ENCODE data around the gene SPG7. TPM values are rescaled to one million over a fixed set of nuclear protein-coding genes. Genes with fewer than 3 reads are reported as not detected.

SPG7 gene
- total RNA-seq, 1 experiment from 2014 or later, result 141 TPM

DNA sequence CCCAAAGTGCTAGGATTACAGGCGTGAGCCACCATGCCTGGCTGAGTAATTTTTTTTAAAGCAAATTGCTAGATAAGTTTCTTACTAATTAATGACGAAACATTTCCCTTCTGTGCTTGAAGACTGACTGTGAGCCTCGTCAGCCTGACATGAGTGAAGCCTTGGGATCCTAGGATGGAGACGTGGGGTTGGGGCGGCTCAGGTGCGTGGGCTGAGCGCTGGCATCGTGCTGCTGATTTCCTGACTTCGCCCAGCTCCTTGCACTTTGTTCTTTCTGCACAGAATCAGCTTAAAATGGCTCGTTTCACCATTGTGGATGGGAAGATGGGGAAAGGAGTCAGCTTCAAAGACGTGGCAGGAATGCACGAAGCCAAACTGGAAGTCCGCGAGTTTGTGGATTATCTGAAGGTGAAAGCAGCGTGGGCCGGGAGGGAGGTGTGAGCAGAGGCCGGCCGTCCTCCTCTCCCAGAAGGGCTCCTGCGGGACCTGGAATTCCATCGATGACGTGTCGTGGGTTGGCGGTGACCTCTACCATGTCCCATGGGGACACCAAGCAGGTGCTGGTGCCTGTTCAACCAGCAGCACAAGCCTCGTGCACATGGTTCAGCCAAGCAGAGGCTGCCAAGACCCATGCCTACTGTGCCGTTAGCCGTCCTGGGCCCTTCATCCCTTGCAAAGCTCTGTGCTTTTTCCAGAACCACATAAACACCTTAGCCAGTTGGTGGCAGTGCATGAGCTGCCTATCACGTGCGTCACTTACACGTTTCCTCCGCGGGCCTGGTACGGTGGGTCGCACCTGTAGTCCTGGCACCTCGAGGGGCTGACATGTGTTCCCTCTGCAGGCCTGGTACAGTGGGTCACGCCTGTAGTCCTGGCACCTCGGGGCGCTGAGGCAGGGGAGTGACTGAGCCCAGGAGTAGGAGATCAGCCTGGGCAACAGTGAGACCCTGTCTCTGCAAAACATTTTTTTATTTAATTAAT lies 22.5 kb downstream of the SPG7 start:
- Mint-ChIP-seq H3K9me3 (no peaks in the 10 kb centered on the region), H3K4me1 (no peaks in the 10 kb centered on the region), H3K4me3 (no peak overlapping the region), H3K27ac (no peak overlapping the region), H3K27me3 (ENCODE audit: low read depth) (no peaks in the 10 kb centered on the region), H3K36me3 (peaks cover 79% of the 10 kb centered on the region)
- ATAC-seq (no peak), DNase-seq (ENCODE audit: low spot score) (no peak)
- ChIA-PET CTCF (interaction anchor here (1.9 kb wide), 1 partner anchor 26 kb away, joined by 5 read pairs; no protein-coding TSS in a partner anchor), POLR2A (no interaction called here)
- TF ChIP-seq TP53 (CRISPR knock-in tag; IDR thresholded peaks at IDR 0.05), result no peak
- no peak for TF ChIP-seq ZNF396 (CRISPR knock-in tag; IDR thresholded peaks at IDR 0.05; ENCODE audit: borderline replicate concordance)
- TF ChIP-seq ZNF317 (CRISPR knock-in tag; IDR thresholded peaks at IDR 0.05; ENCODE audit: borderline replicate concordance, low read depth), result no peak
- TF ChIP-seq ATF1 (CRISPR knock-in tag; IDR thresholded peaks at IDR 0.05), result no peak
- TF ChIP-seq, protein P1, sequence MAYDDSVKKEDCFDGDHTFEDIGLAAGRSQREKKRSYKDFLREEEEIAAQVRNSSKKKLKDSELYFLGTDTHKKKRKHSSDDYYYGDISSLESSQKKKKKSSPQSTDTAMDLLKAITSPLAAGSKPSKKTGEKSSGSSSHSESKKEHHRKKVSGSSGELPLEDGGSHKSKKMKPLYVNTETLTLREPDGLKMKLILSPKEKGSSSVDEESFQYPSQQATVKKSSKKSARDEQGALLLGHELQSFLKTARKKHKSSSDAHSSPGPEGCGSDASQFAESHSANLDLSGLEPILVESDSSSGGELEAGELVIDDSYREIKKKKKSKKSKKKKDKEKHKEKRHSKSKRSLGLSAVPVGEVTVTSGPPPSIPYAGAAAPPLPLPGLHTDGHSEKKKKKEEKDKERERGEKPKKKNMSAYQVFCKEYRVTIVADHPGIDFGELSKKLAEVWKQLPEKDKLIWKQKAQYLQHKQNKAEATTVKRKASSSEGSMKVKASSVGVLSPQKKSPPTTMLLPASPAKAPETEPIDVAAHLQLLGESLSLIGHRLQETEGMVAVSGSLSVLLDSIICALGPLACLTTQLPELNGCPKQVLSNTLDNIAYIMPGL (CRISPR knock-in tag; IDR thresholded peaks at IDR 0.05), result no peak
- TF ChIP-seq JAZF1 (CRISPR knock-in tag; IDR thresholded peaks at IDR 0.05), result no peak
- TF ChIP-seq NR3C1 (CRISPR knock-in tag; conservative IDR thresholded peaks at IDR 0.05; ENCODE audit: low read depth), result no peak
- no peak for TF ChIP-seq NFYB (CRISPR knock-in tag; conservative IDR thresholded peaks at IDR 0.05; ENCODE audit: low read depth)
- no peak for TF ChIP-seq SMAD4 (CRISPR knock-in tag; IDR thresholded peaks at IDR 0.05)
- no peak for TF ChIP-seq ATF2 (CRISPR knock-in tag; IDR thresholded peaks at IDR 0.05; ENCODE audit: borderline replicate concordance, low read depth)
- no peak for TF ChIP-seq ZNF263 (CRISPR knock-in tag; IDR thresholded peaks at IDR 0.05; ENCODE audit: low read depth)
- TF ChIP-seq, protein P2, sequence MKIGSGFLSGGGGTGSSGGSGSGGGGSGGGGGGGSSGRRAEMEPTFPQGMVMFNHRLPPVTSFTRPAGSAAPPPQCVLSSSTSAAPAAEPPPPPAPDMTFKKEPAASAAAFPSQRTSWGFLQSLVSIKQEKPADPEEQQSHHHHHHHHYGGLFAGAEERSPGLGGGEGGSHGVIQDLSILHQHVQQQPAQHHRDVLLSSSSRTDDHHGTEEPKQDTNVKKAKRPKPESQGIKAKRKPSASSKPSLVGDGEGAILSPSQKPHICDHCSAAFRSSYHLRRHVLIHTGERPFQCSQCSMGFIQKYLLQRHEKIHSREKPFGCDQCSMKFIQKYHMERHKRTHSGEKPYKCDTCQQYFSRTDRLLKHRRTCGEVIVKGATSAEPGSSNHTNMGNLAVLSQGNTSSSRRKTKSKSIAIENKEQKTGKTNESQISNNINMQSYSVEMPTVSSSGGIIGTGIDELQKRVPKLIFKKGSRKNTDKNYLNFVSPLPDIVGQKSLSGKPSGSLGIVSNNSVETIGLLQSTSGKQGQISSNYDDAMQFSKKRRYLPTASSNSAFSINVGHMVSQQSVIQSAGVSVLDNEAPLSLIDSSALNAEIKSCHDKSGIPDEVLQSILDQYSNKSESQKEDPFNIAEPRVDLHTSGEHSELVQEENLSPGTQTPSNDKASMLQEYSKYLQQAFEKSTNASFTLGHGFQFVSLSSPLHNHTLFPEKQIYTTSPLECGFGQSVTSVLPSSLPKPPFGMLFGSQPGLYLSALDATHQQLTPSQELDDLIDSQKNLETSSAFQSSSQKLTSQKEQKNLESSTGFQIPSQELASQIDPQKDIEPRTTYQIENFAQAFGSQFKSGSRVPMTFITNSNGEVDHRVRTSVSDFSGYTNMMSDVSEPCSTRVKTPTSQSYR (CRISPR knock-in tag; IDR thresholded peaks at IDR 0.05), result no peak
- no peak for TF ChIP-seq ATF3 (CRISPR knock-in tag; conservative IDR thresholded peaks at IDR 0.05)
- no peak for TF ChIP-seq SOX15 (CRISPR knock-in tag; IDR thresholded peaks at IDR 0.05)
- no peak for TF ChIP-seq CREB1 (CRISPR knock-in tag; IDR thresholded peaks at IDR 0.05)

- Mint-ChIP-seq H3K27ac (no peak overlapping the region), H3K36me3 (peaks cover 70% of the 10 kb centered on the region), H3K4me3 (no peak overlapping the region), H3K4me1 (no peaks in the 10 kb centered on the region), H3K9me3 (no peaks in the 10 kb centered on the region), H3K27me3 (ENCODE audit: low read depth) (no peaks in the 10 kb centered on the region)
- DNase-seq (ENCODE audit: low spot score) (no peak), ATAC-seq (no peak)
- POLR2A ChIA-PET, result no interaction called here
- CTCF ChIA-PET, result no interaction called here
- TF ChIP-seq E2F5 (CRISPR knock-in tag; IDR thresholded peaks at IDR 0.05) (no peak), CTCF (IDR thresholded peaks at IDR 0.05) (no peak), SMAD4 (CRISPR knock-in tag; IDR thresholded peaks at IDR 0.05) (no peak), TEAD1 (CRISPR knock-in tag; IDR thresholded peaks at IDR 0.05) (no peak), SOX15 (CRISPR knock-in tag; IDR thresholded peaks at IDR 0.05) (no peak), RORB (CRISPR knock-in tag; IDR thresholded peaks at IDR 0.05) (no peak)
- TF ChIP-seq, protein P3, sequence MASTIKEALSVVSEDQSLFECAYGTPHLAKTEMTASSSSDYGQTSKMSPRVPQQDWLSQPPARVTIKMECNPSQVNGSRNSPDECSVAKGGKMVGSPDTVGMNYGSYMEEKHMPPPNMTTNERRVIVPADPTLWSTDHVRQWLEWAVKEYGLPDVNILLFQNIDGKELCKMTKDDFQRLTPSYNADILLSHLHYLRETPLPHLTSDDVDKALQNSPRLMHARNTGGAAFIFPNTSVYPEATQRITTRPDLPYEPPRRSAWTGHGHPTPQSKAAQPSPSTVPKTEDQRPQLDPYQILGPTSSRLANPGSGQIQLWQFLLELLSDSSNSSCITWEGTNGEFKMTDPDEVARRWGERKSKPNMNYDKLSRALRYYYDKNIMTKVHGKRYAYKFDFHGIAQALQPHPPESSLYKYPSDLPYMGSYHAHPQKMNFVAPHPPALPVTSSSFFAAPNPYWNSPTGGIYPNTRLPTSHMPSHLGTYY (CRISPR knock-in tag; IDR thresholded peaks at IDR 0.05), result no peak
- TF ChIP-seq, protein P4, sequence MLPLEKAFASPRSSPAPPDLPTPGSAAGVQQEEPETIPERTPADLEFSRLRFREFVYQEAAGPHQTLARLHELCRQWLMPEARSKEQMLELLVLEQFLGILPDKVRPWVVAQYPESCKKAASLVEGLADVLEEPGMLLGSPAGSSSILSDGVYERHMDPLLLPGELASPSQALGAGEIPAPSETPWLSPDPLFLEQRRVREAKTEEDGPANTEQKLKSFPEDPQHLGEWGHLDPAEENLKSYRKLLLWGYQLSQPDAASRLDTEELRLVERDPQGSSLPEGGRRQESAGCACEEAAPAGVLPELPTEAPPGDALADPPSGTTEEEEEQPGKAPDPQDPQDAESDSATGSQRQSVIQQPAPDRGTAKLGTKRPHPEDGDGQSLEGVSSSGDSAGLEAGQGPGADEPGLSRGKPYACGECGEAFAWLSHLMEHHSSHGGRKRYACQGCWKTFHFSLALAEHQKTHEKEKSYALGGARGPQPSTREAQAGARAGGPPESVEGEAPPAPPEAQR (CRISPR knock-in tag; IDR thresholded peaks at IDR 0.05), result no peak
Measured at GRCh38 chr16:89531821-89532526, 23.8 kb downstream of the SPG7 start.

Data from WTC11 (cell line).